ENCODE measurements around the gene VTI1A.

DNA sequence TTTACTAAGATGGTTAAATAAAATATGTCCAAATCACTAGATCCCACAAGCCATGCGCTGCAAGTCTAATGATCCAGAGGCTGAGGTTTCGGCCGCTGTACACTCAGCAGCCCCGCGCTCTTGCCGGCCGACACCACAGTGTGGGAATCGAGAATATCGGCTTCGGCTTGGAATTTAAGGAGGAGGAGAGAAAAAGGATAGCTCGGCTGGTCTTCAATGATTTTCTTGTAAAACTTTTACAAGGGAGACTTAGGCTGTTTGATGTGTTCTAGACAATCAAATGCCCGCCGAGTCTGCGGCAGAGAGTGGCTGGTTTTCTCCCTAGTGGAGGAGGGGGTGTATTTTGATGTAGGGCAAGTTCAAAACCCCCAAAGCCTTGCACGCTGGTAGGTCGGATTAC is 384.8 kb downstream of the VTI1A start:
- TF ChIP-seq, protein P1, sequence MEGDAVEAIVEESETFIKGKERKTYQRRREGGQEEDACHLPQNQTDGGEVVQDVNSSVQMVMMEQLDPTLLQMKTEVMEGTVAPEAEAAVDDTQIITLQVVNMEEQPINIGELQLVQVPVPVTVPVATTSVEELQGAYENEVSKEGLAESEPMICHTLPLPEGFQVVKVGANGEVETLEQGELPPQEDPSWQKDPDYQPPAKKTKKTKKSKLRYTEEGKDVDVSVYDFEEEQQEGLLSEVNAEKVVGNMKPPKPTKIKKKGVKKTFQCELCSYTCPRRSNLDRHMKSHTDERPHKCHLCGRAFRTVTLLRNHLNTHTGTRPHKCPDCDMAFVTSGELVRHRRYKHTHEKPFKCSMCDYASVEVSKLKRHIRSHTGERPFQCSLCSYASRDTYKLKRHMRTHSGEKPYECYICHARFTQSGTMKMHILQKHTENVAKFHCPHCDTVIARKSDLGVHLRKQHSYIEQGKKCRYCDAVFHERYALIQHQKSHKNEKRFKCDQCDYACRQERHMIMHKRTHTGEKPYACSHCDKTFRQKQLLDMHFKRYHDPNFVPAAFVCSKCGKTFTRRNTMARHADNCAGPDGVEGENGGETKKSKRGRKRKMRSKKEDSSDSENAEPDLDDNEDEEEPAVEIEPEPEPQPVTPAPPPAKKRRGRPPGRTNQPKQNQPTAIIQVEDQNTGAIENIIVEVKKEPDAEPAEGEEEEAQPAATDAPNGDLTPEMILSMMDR (IDR thresholded peaks at IDR 0.05): no peak
- TF ChIP-seq NFE2L2 (conservative IDR thresholded peaks at IDR 0.05; ENCODE audit: low read length) (no peak), JUN (IDR thresholded peaks at IDR 0.05) (no peak), RNF2 (IDR thresholded peaks at IDR 0.05; ENCODE audit: borderline replicate concordance, low read depth) (no peak), HOXA7 (CRISPR knock-in tag; IDR thresholded peaks at IDR 0.05) (no peak), POLR2A (IDR thresholded peaks at IDR 0.05; ENCODE audit: low read length) (no peak), MAZ (IDR thresholded peaks at IDR 0.05; ENCODE audit: borderline replicate concordance, low read depth, low read length) (no peak)
- TF ChIP-seq, protein P2, sequence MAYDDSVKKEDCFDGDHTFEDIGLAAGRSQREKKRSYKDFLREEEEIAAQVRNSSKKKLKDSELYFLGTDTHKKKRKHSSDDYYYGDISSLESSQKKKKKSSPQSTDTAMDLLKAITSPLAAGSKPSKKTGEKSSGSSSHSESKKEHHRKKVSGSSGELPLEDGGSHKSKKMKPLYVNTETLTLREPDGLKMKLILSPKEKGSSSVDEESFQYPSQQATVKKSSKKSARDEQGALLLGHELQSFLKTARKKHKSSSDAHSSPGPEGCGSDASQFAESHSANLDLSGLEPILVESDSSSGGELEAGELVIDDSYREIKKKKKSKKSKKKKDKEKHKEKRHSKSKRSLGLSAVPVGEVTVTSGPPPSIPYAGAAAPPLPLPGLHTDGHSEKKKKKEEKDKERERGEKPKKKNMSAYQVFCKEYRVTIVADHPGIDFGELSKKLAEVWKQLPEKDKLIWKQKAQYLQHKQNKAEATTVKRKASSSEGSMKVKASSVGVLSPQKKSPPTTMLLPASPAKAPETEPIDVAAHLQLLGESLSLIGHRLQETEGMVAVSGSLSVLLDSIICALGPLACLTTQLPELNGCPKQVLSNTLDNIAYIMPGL (CRISPR knock-in tag; IDR thresholded peaks at IDR 0.05; ENCODE audit: borderline replicate concordance): no peak

All from A549 (cell line).